Retinal pigment epithelial cell (primary cell): Measurements from ENCODE around the gene TENM4.

Experiments
- DNase-seq: peaks from one replicate; pipeline ENCODE4 v3.0.0-alpha.2; 2010; ENCODE audit warnings: low read depth
- H3K4me3 ChIP-seq: 2 replicates; pipeline ENCODE4 v1.5.1; 2011; ENCODE audit warnings: mild to moderate bottlenecking, low read length, control low read depth, moderate library complexity
- TF ChIP-seq, protein P1 (sequence below): conservative IDR thresholded peaks from 2 replicates; pipeline ENCODE4 v1.5.1; 2011; ENCODE audit warnings: low read depth, low read length, control low read depth, inconsistent platforms

TENM4 gene

DNA sequence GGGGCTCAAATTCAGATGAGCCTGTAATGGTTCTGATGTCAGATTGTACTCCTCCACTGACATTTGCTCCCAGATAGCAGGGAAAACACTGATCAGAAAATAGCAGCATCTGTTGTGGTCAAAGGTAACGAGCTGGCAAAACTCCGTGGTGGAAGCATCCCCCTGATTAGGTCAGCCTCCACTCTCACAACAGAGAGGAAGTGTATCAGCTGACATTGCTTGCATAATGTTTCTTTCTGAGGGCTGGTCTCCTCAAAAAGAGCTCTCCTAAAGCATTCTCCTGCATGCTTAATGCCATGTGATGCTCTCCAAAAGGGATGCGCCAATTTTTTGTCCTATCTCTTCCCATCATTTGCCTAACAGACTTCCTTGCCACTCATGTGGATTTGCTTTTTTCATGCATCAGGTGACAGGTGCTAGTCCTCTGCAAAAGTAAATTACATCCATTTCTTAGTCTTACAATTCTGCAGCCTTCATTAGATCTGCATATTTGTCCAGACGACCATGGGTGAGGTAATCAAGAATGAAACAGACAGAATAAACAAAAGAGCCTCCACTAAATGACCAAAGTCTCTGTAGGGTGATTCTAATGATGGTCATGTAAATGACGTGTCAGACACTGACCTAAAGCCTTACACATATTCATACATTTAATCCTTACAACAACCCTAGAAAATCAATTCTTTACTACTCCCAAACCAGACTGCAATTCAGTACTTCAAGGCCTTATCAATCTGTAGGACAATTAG, 6.4 kb upstream of the TENM4 start:
- no peak for DNase-seq
- no peak overlapping the region for H3K4me3 ChIP-seq
- TF ChIP-seq, protein P1, sequence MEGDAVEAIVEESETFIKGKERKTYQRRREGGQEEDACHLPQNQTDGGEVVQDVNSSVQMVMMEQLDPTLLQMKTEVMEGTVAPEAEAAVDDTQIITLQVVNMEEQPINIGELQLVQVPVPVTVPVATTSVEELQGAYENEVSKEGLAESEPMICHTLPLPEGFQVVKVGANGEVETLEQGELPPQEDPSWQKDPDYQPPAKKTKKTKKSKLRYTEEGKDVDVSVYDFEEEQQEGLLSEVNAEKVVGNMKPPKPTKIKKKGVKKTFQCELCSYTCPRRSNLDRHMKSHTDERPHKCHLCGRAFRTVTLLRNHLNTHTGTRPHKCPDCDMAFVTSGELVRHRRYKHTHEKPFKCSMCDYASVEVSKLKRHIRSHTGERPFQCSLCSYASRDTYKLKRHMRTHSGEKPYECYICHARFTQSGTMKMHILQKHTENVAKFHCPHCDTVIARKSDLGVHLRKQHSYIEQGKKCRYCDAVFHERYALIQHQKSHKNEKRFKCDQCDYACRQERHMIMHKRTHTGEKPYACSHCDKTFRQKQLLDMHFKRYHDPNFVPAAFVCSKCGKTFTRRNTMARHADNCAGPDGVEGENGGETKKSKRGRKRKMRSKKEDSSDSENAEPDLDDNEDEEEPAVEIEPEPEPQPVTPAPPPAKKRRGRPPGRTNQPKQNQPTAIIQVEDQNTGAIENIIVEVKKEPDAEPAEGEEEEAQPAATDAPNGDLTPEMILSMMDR = no peak

DNA sequence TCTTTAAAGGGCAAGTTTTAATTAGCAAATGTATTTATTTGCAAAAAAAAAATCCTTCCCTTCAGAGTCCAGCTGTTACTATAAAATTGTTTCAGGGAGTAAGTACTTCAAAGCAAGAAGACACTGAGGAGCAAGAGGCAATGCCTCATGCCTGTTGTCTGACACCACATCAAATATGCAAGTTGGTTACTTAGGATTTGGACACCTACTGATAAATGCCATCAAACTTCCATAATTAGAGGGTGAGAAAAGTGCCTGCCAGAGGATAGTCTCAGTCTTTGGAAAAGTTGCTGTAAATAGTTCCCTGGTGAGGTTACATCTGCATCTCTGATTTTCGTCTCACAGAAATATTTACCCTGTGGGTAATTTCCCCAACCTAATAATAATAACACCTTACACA, 4.1 kb upstream of the TENM4 start:
- no peak for DNase-seq
- TF ChIP-seq, protein P1 = no peak
- H3K4me3 ChIP-seq = no peak overlapping the region

DNA sequence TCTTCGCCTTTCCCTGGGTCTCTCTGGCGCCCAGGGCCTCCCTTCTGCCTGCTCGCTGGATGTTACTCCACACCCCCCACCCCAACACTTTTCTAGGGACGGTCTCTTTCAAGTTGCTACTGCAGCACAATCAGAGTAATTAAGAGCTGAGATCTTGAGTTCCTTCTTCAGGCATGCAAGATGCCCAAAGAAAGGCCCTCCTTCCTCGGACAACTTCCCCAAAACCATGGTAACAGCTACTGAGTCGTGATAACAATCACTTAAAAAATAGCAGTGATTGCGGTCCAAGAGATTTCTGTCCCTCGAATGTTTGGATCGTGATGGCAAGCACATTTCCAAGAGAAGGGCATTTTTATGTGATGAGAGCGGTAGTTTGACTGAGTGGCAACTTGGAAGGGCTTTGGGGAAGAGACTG, 638 bp upstream of the TENM4 start:
- DNase-seq = no peak
- TF ChIP-seq, protein P1 = no peak
- peak overlapping the region; percentile 81 for H3K4me3 ChIP-seq

DNA sequence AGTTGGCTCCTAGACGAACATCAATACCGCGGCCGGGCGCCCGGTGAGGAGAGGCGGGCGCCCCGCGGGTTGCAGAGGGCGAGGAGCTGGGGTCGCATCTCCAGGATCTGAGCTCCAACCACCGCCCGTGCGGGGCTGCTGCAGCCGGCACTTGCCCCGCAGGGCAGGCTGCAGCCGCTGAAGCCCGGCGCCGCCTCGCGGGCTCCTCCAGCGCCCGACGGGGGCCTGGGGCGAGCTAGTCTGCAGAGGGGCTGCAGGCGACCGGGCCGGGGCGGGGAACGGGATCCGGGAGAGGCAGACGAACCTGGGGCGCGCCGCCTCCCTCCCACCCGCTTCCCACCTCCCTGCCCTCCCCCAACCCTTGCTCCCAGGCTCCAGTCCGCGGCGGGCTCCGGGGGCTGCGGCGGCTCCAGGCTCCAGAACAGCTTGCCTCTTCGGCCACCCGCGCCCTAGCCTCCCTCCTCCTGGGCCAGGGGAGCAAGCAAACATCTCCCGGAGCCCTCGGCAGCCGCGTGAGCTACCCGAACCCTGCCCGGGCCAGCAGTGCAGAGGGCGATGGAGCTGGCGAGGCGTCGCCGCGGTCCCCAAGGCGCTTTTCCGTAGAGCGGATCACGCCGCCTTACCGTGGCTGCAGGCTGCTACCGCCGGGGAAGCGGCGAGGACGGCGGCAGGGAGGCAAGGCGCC, 802 bp downstream of the TENM4 start:
- no peak for DNase-seq
- TF ChIP-seq, protein P1 = no peak
- H3K4me3 ChIP-seq = peak overlapping the region; percentile 81

DNA sequence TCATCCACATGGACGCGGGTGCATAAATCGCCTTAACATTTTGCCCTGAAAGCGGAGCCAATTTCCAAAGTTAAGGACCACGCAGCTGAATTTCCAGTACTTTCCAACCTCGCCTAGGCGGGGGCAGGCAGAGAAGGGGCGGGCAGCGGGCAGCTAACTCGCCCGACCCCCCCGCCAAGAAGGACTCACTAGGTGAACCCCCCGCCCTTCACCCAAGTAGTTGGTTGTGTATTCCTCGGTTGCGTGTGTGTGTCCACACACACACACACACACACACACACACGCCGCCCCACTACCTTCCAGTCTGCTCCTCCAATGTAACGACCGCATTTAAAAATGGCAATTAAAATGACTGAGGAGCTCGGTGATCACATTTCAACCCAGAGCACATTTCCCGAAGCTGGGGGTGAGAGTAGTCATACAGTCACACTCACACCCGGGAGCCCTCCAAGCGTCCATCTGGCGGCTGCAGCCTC, 1.4 kb downstream of the TENM4 start:
- TF ChIP-seq, protein P1 = no peak
- H3K4me3 ChIP-seq = peak overlapping the region; percentile 81
- no peak for DNase-seq

DNA sequence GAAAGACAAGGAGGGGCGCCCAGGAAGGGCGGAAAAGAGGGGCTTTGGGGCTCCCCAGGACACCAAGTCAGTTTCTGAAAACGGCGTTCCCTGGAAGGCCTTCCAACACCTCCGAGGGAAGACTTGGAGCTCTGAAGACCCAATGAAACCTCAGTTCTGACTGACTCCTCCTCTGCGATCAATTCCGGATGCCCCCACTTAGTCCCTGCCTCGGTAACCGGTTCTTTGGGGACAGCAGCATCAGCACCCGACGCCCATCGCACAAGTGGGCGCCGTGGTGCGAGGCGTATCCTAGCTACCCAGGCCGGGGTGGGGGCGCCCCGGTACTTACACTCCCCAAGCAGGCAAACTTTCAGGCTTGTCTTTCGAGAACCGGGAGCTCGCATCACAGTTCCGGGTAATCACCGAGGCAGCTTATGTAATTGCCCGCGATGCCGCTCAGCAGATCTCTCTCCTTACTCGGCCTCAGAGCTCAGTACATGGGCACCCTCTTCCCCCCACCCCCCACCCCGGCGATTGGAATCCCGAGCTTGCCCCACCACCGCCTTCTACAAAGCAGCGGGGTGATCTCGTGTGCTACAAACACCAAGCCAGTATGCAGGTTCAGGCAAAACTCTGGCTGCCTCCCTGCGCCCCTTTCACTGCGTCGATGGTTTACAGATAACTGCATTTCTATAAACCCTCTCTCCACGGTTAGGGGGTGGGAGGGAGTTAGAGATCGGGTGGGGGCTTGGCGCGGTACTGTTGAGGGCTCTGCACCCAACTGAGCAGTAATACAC, 2.0 kb downstream of the TENM4 start:
- DNase-seq = no peak
- peak overlapping the region; percentile 81 for H3K4me3 ChIP-seq
- TF ChIP-seq, protein P1 = no peak
